GM12873 (cell line): ENCODE results near the gene KRTAP5-1.

Experiments
- TF ChIP-seq, protein P1 (sequence below): IDR thresholded peaks from 2 replicates; pipeline ENCODE4 v1.5.1; 2012; ENCODE audit warnings: low read depth, mild to moderate bottlenecking, moderate library complexity, low read length, control low read depth; ENCODE audit not compliant: insufficient read depth; ENCODE audit errors: missing control alignments

Gene KRTAP5-1

DNA sequence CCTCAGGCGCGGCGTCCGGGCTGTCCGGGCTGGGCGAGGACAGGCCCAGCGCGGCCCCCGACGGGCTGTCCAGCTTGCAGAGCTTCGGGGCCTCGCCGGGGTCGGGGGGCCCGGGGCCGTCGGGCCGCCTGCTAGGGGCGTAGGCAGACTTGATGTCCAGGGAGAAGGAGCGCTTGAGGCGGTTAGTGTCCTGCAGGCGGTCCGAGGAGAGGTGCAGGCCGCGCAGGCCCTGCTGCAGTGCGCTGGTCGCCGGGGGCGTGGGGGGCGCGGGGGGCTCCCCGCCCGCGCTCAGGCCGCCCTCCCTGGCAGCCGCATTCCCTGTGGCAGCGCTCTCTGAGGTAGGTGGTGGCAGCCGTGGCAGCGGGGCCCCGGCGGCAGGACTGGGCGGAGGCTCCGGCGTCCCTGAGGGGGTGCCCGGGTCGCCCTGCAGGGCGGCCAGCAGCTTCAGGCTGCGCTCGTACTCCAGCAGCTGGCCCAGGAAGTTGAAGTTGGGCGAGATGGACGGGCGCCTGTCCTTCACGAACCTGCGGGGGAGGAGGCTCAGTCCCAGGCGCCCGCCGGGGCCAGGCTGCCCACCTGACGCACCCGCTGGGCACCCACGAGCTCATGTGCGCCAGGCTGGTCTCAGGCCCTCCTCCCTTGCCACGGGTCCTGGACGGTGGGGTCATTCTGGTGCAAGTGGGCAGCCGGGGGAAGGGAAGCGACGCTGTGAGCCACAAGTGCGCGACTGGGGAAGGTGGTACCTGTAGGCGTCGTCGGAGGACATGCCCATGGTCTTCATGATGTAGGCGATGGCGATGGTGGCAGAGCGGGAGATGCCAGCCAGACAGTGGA is 27.8 kb downstream of the KRTAP5-1 start:
- TF ChIP-seq, protein P1, sequence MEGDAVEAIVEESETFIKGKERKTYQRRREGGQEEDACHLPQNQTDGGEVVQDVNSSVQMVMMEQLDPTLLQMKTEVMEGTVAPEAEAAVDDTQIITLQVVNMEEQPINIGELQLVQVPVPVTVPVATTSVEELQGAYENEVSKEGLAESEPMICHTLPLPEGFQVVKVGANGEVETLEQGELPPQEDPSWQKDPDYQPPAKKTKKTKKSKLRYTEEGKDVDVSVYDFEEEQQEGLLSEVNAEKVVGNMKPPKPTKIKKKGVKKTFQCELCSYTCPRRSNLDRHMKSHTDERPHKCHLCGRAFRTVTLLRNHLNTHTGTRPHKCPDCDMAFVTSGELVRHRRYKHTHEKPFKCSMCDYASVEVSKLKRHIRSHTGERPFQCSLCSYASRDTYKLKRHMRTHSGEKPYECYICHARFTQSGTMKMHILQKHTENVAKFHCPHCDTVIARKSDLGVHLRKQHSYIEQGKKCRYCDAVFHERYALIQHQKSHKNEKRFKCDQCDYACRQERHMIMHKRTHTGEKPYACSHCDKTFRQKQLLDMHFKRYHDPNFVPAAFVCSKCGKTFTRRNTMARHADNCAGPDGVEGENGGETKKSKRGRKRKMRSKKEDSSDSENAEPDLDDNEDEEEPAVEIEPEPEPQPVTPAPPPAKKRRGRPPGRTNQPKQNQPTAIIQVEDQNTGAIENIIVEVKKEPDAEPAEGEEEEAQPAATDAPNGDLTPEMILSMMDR, result no peak

DNA sequence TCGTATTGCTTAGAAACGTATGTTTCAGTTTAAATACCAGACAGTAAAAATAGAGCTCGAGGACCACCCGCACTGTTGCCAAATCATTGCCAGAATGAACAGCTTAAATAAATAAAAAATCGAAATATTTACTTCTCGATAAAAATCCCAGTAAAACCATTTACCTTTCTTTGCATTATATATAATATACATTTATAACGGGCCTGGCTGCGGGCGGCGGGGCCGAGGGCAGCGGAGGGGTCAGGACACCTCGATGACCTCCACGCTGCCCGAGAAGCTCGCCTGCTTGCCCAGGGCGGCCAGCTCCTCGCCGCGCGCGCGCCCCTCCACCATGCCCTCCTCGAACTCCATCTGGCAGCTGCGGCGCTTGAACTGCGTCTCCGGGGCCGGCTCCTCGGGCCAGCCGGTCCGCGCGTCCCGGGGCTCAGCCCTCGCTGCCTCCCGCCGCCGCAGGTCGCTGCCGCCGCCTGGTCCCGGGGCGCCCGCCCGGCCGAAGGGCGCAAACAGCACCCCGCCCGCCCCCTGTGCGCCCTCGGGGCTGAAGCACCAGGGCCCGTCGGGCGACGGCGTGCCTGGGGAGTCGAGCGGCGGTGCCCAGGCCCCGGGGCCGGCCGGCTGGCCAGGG is 28.7 kb downstream of the KRTAP5-1 start:
- TF ChIP-seq, protein P1, result no peak

DNA sequence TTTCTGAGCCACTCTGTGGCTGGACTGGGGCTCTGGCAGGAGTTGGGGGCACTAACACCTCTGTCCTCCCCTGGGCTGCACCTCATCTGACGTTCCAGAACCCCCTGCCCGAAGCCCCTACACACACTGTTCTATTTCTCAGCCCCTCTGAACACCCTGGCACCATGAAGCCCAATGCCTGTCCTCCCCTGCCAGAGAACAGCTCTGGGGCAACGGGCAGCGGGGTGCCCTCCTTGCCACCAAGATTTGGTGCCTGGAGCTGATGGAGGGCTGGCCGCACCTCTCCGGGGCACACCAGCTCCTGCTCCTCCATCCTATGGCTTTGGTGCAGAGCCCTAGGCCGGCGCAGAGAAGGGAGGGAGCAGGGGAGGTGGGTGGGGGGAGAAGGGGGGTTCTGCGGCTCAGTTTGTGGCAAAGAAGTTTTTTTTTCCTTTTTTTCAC is 29.4 kb downstream of the KRTAP5-1 start:
- TF ChIP-seq, protein P1, result no peak

DNA sequence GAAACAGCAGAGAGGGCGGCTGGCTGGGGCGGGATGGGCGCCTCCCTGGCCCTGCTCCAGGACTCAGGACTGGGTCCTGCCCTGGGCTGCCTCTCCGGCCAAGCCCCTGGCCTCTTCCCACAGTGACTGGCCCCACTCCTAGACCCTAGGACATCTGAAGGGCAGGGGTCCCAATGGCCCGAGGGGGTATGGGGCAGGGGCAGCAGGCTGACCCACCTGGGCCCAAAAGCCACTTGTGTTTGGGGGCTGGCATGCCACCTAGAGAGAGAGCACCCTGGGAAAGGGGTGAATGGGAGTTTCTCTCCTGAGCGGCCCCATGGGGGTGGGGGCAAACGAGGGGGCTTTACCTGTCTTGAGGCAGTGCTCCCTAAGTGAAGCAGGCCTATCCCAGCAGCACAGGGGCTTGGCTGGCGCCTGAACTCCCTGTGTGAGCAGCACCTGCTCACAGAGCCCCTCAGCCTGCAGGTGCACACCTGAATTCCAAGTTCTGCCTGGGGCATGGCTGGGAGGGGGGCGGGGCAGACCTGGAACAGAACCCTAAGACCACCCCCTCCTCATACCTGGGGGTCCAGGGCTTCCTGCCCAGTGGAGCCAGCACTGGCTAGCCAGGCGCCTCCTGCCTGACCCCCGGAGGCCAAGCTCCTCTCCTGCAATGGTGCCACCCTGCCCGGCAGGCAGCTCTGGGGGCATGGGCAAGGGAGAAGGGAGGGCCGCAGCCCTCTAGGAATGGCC is 29.9 kb downstream of the KRTAP5-1 start:
- TF ChIP-seq, protein P1, result no peak

DNA sequence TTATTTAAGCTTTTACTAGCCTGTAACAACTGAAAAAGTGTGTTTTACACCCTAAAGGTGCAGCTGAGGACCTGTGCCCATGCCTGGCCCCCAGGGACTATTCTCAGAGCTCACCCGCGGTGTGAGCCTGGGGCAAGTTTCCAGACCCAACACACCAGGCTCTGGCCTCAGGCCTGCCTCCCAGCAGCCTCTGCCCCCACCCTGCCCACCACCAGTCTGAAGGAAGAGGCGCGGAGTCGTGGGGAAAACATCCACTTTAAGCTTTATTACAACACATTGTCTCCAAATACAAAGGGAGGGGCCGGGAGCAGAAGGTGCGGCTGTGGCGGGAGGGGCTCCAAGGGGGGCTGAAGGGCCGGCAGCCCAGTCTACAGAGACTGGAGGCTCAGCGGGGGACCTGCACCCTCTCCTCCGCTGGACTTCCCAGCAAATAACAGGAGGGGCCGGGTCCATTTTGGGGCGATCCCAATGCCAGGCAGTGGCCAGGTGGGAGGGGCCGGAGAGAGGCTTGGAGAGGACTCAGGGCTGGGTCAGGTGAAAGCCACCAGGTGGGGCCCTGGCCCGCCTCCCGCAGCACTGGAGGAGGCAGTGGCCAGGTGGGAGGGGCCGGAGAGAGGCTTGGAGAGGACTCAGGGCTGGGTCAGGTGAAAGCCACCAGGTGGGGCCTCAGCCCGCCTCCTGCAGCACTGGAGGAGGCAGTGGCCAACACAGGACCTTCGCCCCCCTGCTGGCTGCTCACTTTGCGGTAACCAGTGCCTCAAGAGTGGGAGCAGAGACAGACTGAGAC is 31.1 kb downstream of the KRTAP5-1 start:
- TF ChIP-seq, protein P1, result no peak

DNA sequence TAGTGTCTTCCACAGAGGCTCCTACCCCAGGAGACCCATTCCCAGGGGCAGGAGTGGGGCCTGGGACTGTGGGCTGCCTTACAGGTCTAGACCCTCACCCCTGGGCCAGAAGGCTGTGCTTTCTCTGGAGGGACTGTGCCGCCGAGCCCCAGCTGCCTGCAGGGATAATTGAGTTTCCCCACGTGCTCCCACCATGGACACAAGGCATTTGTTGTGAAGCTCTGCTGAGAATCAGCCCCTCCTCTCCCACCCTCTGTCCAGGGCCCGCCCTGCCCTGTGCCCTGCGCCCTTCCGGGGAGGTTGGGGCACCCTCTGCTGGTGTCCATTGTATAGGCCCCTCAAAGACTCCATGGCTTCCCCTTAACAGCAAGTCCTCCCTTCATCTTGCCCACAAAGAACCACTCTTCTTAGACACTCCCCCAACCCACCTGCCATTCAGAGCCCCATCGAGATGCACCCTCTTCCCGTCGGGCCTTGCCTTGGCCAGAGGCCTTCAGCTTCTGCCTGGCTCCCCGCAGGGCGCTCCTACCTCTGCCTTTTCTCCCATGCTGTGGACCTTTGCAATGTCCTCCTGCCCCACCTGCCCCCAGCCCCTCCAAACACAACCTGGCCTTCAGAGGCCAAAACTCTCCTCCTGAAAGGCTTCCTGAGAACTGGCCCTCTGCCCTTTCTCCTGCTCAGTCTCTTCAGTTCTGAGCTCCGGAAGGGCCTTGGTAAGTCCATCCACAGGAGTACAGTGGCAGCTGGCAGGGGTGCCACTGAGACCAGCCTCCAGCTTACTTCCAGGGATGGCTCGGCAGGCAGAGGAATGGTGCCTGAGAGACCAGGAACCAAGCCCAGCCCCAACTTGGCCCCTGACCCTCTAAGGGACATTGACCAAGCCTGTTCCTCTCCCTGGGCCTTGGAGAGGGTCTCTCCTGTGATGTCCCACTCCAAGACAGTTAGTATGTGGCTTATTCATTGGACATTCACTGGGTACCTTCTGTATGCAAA is 35.4 kb downstream of the KRTAP5-1 start:
- TF ChIP-seq, protein P1, result peak; percentile 13
